SU-DHL-6 (cell line): ENCODE measurements around the gene TP53AIP1.

ENCODE experiments used
- CTCF ChIP-seq: fragments of 200-600 bp; sonication (generic); IDR thresholded peaks from one replicate; pipeline ENCODE4 v1.5.1; 2017; ENCODE audit warnings: antibody characterized with exemption, mild to moderate bottlenecking, low read length, moderate library complexity; ENCODE audit not compliant: insufficient read depth, poor library complexity, severe bottlenecking
- EZH2phosphoT487 ChIP-seq: fragments of 200-600 bp; sonication (generic), shearing (Covaris generic); conservative IDR thresholded peaks from 2 replicates; pipeline ENCODE4 v1.6.1; 2018; ENCODE audit warnings: mild to moderate bottlenecking, antibody characterized with exemption, low read length, moderate library complexity, mixed read lengths

- TF ChIP-seq CTCF (no peak), EZH2phosphoT487 (no peak)
Observed at GRCh38 chr11:128916037-128916572, 26.6 kb downstream of the TP53AIP1 start.
